ENCODE measurements around the gene KRTAP16-1. TPM values are rescaled to one million over a fixed set of nuclear protein-coding genes. Genes with fewer than 3 reads are reported as not detected.

Gene KRTAP16-1
- total RNA-seq, 2 donors from 2014 or later = not detected

DNA sequence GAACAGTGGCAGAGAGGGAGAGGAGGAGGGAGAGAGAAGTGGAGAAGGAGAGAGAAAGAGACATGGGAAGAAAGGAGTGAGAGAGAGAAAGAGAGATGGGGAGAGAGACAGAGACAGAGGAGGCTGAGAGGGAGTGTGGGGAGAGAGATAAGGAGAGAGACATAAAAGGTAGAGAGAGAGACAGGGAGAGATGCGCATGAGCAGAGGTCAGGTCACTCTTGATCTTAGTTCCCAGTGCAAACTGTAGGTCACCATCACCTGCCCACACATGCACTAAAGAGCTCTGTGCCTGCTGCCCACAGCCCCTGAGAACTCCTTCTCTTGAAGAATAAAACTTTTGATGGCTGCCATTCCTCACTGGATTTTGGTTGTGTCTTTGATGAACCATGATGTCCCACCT, 26.6 kb upstream of the KRTAP16-1 start:
- Histone ChIP-seq H3K9me3 (ENCODE audit: control insufficient read depth, low read length) (no peaks in the 10 kb centered on the region), H3K27me3 (ENCODE audit: control insufficient read depth, insufficient read depth, low read length, poor library complexity, severe bottlenecking) (no peaks in the 10 kb centered on the region), H3K36me3 (ENCODE audit: control insufficient read depth, insufficient read depth, low read length) (no peaks in the 10 kb centered on the region), H3K4me1 (ENCODE audit: control insufficient read depth, insufficient read depth, low read length) (peaks cover 4% of the 10 kb centered on the region), H3K9ac (ENCODE audit: extremely low read depth, low read length, poor library complexity, severe bottlenecking) (no peak overlapping the region), H3K4me3 (ENCODE audit: low read length) (no peak overlapping the region), H3K27ac (ENCODE audit: low read depth, low read length) (no peak overlapping the region)
- no peak overlapping the region for H3K27ac Mint-ChIP-seq
- WGBS, 2 experiments (ENCODE audit: insufficient coverage in 1 of 2, insufficient read length in 1 of 2) = 100% methylated on average over 1 of the region's 1 CpG
- peaks cover 17% of the 10 kb centered on the region for H3K9me3 Mint-ChIP-seq
- H3K27me3 Mint-ChIP-seq (ENCODE audit: insufficient read depth) = peaks cover 6% of the 10 kb centered on the region
- H3K4me3 Mint-ChIP-seq = no peak overlapping the region
- H3K36me3 Mint-ChIP-seq (ENCODE audit: low read depth) = no peaks in the 10 kb centered on the region
- H3K4me1 Mint-ChIP-seq = peaks cover 16% of the 10 kb centered on the region
- TF ChIP-seq, protein P1, sequence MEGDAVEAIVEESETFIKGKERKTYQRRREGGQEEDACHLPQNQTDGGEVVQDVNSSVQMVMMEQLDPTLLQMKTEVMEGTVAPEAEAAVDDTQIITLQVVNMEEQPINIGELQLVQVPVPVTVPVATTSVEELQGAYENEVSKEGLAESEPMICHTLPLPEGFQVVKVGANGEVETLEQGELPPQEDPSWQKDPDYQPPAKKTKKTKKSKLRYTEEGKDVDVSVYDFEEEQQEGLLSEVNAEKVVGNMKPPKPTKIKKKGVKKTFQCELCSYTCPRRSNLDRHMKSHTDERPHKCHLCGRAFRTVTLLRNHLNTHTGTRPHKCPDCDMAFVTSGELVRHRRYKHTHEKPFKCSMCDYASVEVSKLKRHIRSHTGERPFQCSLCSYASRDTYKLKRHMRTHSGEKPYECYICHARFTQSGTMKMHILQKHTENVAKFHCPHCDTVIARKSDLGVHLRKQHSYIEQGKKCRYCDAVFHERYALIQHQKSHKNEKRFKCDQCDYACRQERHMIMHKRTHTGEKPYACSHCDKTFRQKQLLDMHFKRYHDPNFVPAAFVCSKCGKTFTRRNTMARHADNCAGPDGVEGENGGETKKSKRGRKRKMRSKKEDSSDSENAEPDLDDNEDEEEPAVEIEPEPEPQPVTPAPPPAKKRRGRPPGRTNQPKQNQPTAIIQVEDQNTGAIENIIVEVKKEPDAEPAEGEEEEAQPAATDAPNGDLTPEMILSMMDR (conservative IDR thresholded peaks at IDR 0.05) = no peak
- DNase-seq = no peak

DNA sequence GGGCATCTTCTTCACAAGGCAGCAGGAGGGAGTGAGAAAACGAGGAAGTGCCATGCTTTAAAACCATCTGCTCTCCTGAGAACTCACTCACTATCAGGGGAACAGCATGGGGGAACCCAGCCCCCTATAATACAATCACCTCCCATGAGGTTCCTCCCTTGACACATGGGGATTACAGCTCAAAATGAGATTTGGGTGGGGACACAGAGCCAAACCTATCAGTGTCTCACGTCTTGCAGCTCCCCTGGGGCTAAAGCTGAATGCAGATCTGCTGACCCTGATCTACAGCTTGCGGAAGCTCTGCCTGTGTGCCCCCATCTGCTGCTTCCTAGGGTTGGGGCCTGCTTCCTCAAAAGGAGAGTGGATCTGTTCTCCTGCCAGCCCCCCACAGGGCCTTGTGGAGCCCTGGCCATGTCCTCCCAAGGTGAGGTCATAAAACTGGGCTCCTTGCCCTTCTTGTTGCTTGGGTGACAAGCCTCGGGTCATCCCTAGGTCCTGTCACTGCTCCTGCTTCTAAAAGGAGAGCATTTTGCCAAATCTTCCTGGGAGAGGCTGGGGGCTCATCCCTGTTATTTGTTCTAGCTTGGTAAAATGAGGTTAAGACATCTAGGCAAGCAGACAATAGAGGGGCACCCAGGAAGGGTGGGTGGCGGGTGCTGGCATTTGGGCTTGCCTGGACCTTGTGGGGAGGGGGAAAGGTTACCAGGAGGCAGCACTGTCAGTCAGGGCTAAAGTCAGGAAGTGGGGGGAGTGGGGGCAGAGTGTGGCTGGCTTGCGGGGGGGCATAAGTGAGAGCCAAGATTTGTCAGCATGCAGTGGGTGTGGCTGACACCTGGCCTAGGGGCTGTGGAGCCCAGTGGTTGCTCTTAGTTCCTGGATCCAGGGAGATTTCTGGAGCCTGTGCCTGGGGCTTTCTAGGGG, 25.5 kb upstream of the KRTAP16-1 start:
- H3K27me3 ChIP-seq (ENCODE audit: control insufficient read depth, insufficient read depth, low read length, poor library complexity, severe bottlenecking) = no peaks in the 10 kb centered on the region
- H3K36me3 ChIP-seq (ENCODE audit: control insufficient read depth, insufficient read depth, low read length) = no peaks in the 10 kb centered on the region
- peak; percentile 82 for DNase-seq
- peaks cover 16% of the 10 kb centered on the region for H3K4me1 Mint-ChIP-seq
- H3K4me3 Mint-ChIP-seq = no peak overlapping the region
- peaks cover 15% of the 10 kb centered on the region for H3K9me3 Mint-ChIP-seq
- H3K4me3 ChIP-seq (ENCODE audit: low read length) = no peak overlapping the region
- H3K27ac ChIP-seq (ENCODE audit: low read depth, low read length) = no peak overlapping the region
- WGBS, 2 experiments (ENCODE audit: insufficient coverage in 1 of 2, insufficient read length in 1 of 2) = 42 to 59% methylated on average over 3 to 6 of the region's 6 CpGs
- TF ChIP-seq, protein P1 (conservative IDR thresholded peaks at IDR 0.05) = no peak
- no peaks in the 10 kb centered on the region for H3K9me3 ChIP-seq (ENCODE audit: control insufficient read depth, low read length)
- H3K9ac ChIP-seq (ENCODE audit: extremely low read depth, low read length, poor library complexity, severe bottlenecking) = no peak overlapping the region
- H3K27me3 Mint-ChIP-seq (ENCODE audit: insufficient read depth) = peaks cover 4% of the 10 kb centered on the region
- H3K4me1 ChIP-seq (ENCODE audit: control insufficient read depth, insufficient read depth, low read length) = peaks cover 4% of the 10 kb centered on the region
- H3K27ac Mint-ChIP-seq = peak overlapping the region; percentile 39
- no peaks in the 10 kb centered on the region for H3K36me3 Mint-ChIP-seq (ENCODE audit: low read depth)

DNA sequence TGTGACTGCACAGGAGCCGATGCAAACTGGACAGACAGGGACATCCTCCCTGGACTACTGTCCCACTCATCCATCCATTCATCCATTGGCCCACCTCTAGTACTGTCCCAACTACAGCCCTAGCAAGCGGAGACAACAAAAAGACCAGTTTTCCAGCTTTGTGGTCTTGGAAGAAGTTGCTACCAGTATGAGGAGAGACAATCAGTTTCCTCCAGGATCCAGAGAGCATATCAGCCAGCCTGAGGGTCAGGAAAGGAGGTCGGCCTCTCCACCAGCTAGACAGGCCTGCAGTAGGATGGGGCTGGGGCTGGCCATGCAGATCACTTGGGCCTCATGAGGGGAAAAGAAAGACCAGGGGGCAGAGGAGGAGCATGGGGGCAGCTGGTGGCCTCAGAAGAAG, 24.7 kb upstream of the KRTAP16-1 start:
- WGBS, 2 experiments (ENCODE audit: insufficient coverage in 1 of 2, insufficient read length in 1 of 2) = 86 to 90% methylated on average over 1 to 3 of the region's 3 CpGs
- H3K4me3 Mint-ChIP-seq = no peak overlapping the region

More for the DNA sequence above, 24.7 kb upstream of the KRTAP16-1 start:
- H3K36me3 ChIP-seq (ENCODE audit: control insufficient read depth, insufficient read depth, low read length) = no peaks in the 10 kb centered on the region
- Mint-ChIP-seq H3K4me1 (peaks cover 16% of the 10 kb centered on the region), H3K9me3 (peaks cover 15% of the 10 kb centered on the region), H3K27ac (no peak overlapping the region), H3K27me3 (ENCODE audit: insufficient read depth) (peaks cover 4% of the 10 kb centered on the region), H3K36me3 (ENCODE audit: low read depth) (no peaks in the 10 kb centered on the region)
- TF ChIP-seq, protein P1 (conservative IDR thresholded peaks at IDR 0.05) = no peak
- H3K27me3 ChIP-seq (ENCODE audit: control insufficient read depth, insufficient read depth, low read length, poor library complexity, severe bottlenecking) = no peaks in the 10 kb centered on the region
- no peaks in the 10 kb centered on the region for H3K9me3 ChIP-seq (ENCODE audit: control insufficient read depth, low read length)
- peak; percentile 42 for DNase-seq
- no peak overlapping the region for H3K9ac ChIP-seq (ENCODE audit: extremely low read depth, low read length, poor library complexity, severe bottlenecking)
- no peak overlapping the region for H3K4me3 ChIP-seq (ENCODE audit: low read length)
- H3K27ac ChIP-seq (ENCODE audit: low read depth, low read length) = no peak overlapping the region
- peaks cover 4% of the 10 kb centered on the region for H3K4me1 ChIP-seq (ENCODE audit: control insufficient read depth, insufficient read depth, low read length)

Data from endodermal cell (in vitro differentiated cells).